BLaER1 treated with 17β-estradiol and CSF1 and Interleukin-3, amounts not matched to agents 10 nM and 100 nM (cell line): ENCODE results near the gene PVRIG.
"Not testable (repeated sequence)": the region's sequence is repeated elsewhere in the genome, so short reads cannot be mapped to it uniquely, and the experiment has no call there.

Source experiments
- H3K27ac ChIP-seq, 11 experiments: shearing (Covaris generic); formaldehyde crosslinking; 2 replicates each; pipeline ENCODE4 v1.8.1; 2022
- H3K27me3 ChIP-seq, 11 experiments: shearing (Covaris generic); formaldehyde crosslinking; 2 replicates each; pipeline ENCODE4 v1.8.1; 2022
- H3K36me3 ChIP-seq, 11 experiments: shearing (Covaris generic); formaldehyde crosslinking; 2 replicates each; pipeline ENCODE4 v1.8.1; 2022
- H3K4me1 ChIP-seq, 10 experiments: shearing (Covaris generic); formaldehyde crosslinking; 2 replicates each; pipeline ENCODE4 v1.8.1; 2022
- H3K4me2 ChIP-seq, 11 experiments: shearing (Covaris generic); formaldehyde crosslinking; 2 replicates each; pipeline ENCODE4 v1.8.1; 2022
- H3K4me3 ChIP-seq, 10 experiments: shearing (Covaris generic); formaldehyde crosslinking; 2 replicates each; pipeline ENCODE4 v1.8.1; 2022
- H3K9ac ChIP-seq, 11 experiments: shearing (Covaris generic); formaldehyde crosslinking; 2 replicates each; pipeline ENCODE4 v1.8.1; 2022
- H3K9me3 ChIP-seq, 11 experiments: shearing (Covaris generic); formaldehyde crosslinking; replicated peaks in 1 of 11; 2 replicates each; pipeline ENCODE4 v1.8.1; 2022
- H4K20me1 ChIP-seq, 11 experiments: shearing (Covaris generic); formaldehyde crosslinking; 2 replicates each; pipeline ENCODE4 v1.8.1; 2022
- Cebpa-rat ChIP-seq, 11 experiments: shearing (Covaris generic); IDR thresholded peaks; 2 replicates each; pipeline ENCODE4 v1.8.1; 2022

PVRIG gene

DNA sequence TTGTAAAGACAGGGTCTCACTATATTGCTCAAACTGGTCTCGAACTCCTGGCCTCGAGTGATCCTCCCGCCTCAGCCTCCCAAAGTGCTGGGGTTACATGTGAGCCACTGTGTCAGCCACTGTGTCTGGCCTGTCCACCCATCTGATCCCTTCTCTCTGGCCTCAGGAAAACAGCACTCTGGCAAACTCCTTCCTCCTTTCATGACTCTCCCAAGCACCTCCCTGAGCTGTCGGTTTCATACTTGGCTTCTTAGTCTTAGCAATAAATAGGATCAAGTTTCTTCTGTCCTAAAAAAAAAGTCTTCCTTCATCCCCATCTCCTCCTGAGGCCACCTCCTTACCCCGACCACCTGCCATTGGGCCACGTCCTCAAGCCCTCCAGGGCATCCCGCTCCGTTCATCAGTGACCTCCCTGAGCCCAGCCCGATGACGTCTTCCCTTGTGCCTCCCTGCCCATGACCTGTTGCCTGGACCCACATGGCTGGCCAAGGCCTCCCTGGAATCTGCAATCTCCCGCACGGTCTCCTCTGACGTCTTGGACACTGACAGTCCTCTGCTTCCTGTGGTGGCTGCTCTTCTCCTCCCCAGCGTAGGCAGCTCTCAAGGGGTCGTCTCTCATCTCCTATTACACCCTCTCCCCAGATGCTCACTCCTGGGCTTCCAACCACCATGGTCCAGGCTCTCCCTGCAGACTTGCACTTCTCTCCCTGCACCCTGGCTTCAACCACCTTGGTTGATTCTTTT is 26.5 kb downstream of the PVRIG start:
- H3K9ac ChIP-seq, H3K27me3 ChIP-seq, H3K27ac ChIP-seq, H3K9me3 ChIP-seq, H3K4me3 ChIP-seq, H3K4me2 ChIP-seq, H3K36me3 ChIP-seq: not testable (repeated sequence)
- Histone ChIP-seq H3K4me1 (peaks cover 0 to 30% (median 10%) of the 10 kb centered on the region in 10 experiments; a peak in 14 of 20 replicates), H4K20me1 (peaks cover 0 to 12% (median 0%) of the 10 kb centered on the region in 11 experiments; a peak in 5 of 22 replicates)

- H3K4me2 ChIP-seq, H3K4me3 ChIP-seq, H3K27me3 ChIP-seq, H3K36me3 ChIP-seq, H3K9me3 ChIP-seq, H3K9ac ChIP-seq, H3K27ac ChIP-seq: not testable (repeated sequence)
- Histone ChIP-seq H3K4me1 (peaks cover 0 to 30% (median 10%) of the 10 kb centered on the region in 10 experiments; a peak in 14 of 20 replicates), H4K20me1 (peaks cover 0 to 12% (median 0%) of the 10 kb centered on the region in 11 experiments; a peak in 5 of 22 replicates)
Observed at GRCh38 chr7:100246865-100247137, 27.1 kb downstream of the PVRIG start.

- Histone ChIP-seq H3K27ac (peak overlapping the region in 1 of 11 experiments; percentile 40; a peak in 1 of 22 replicates), H3K4me2 (no peak overlapping the region), H3K4me1 (peaks cover 0 to 30% (median 10%) of the 10 kb centered on the region in 10 experiments; a peak in 14 of 20 replicates)
Observed at GRCh38 chr7:100247152-100247757, 27.5 kb downstream of the PVRIG start.

DNA sequence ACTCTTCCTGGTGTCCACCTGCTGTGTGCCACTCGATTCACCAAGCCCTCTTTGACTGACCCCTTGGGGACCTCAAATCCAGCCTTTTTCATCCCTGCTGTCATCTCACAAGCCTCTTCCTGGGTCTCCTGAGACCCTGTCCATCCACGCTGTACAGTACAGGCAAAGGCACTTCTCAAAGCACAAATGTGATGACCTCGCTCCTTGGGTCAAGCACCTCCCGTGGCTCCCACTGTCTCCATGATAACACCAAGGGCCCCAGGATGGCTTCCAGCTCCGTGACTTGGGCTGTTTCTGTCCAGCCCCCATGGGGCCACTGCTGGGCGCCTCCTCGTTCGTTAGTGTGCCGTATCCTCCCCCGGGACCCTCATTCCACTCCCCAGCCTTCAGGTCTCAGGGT is 28.7 kb downstream of the PVRIG start:
- H3K9ac ChIP-seq = no peak overlapping the region
- H3K4me2 ChIP-seq = no peak overlapping the region
- no peaks in the 10 kb centered on the region for H3K36me3 ChIP-seq
- no peak overlapping the region for H3K4me3 ChIP-seq
- peaks cover 0 to 12% (median 0%) of the 10 kb centered on the region in 11 experiments; a peak in 5 of 22 replicates for H4K20me1 ChIP-seq
- peaks cover 0 to 23% (median 7%) of the 10 kb centered on the region in 10 experiments; a peak in 14 of 20 replicates for H3K4me1 ChIP-seq
- H3K27me3 ChIP-seq = no peaks in the 10 kb centered on the region
- TF ChIP-seq Cebpa-rat (IDR thresholded peaks at IDR 0.05) = no peak
- H3K9me3 ChIP-seq = no peaks in the 10 kb centered on the region
- no peak overlapping the region for H3K27ac ChIP-seq

More at GRCh38 chr7:100247152-100247757, 27.5 kb downstream of the PVRIG start:
- no peak for TF ChIP-seq Cebpa-rat (IDR thresholded peaks at IDR 0.05)
- H3K27me3 ChIP-seq = no peaks in the 10 kb centered on the region
- no peak overlapping the region for H3K4me3 ChIP-seq
- H3K9me3 ChIP-seq = no peaks in the 10 kb centered on the region
- no peaks in the 10 kb centered on the region for H3K36me3 ChIP-seq
- H3K9ac ChIP-seq = no peak overlapping the region
- H4K20me1 ChIP-seq = peaks cover 0 to 12% (median 0%) of the 10 kb centered on the region in 11 experiments; a peak in 5 of 22 replicates

- Histone ChIP-seq H3K4me1 (no peaks in the 10 kb centered on the region), H3K9ac (no peak overlapping the region), H3K27me3 (no peaks in the 10 kb centered on the region), H4K20me1 (peaks cover 0 to 44% (median 6%) of the 10 kb centered on the region in 11 experiments; a peak in 6 of 22 replicates), H3K4me3 (no peak overlapping the region), H3K9me3 (no peaks in the 10 kb centered on the region), H3K36me3 (no peaks in the 10 kb centered on the region; a peak in 1 of 22 replicates), H3K4me2 (no peak overlapping the region), H3K27ac (no peak overlapping the region)
- TF ChIP-seq Cebpa-rat (IDR thresholded peaks at IDR 0.05) = no peak
Observed at GRCh38 chr7:100257017-100257416, 37.3 kb downstream of the PVRIG start.

GRCh38 chr7:100259984-100260383 is 40.2 kb downstream of the PVRIG start:
- not testable (repeated sequence) for H3K36me3 ChIP-seq, H3K9ac ChIP-seq, H3K27ac ChIP-seq, H3K4me2 ChIP-seq, H3K27me3 ChIP-seq, H3K4me1 ChIP-seq, H3K9me3 ChIP-seq, H3K4me3 ChIP-seq
- H4K20me1 ChIP-seq = peaks cover 0 to 52% (median 3%) of the 10 kb centered on the region in 11 experiments; a peak in 7 of 22 replicates

GRCh38 chr7:100262896-100263295 is 43.1 kb downstream of the PVRIG start:
- not testable (repeated sequence) for H3K36me3 ChIP-seq, H3K27ac ChIP-seq, H3K4me3 ChIP-seq, H3K9me3 ChIP-seq, H3K9ac ChIP-seq, H3K4me2 ChIP-seq, H3K27me3 ChIP-seq
- H3K4me1 ChIP-seq = peaks cover 0 to 15% (median 12%) of the 10 kb centered on the region in 10 experiments; a peak in 15 of 20 replicates
- H4K20me1 ChIP-seq = peaks cover 0 to 51% (median 19%) of the 10 kb centered on the region in 11 experiments; a peak in 17 of 22 replicates

DNA sequence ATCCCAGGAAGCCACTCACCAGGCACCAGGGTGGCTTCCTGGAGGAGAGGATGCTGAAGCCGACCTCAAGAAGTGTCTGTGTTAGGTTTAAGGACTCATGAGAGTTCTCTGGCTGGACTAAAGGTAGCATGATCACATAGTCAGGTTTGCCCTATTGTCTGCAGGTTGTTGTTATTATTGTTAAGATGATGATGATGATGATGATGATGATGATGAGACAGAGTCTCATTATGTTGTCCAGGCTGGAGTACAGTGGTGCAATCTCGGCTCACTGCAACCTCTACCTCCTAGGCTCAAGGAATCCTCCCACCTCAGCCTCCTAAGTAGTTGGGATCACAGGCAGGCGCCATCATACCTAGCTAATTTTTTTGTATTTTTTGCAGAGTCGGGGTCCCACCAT is 44.5 kb downstream of the PVRIG start:
- Histone ChIP-seq H3K4me1 (peaks cover 0 to 15% (median 12%) of the 10 kb centered on the region in 10 experiments; a peak in 15 of 20 replicates), H4K20me1 (peaks cover 0 to 55% (median 30%) of the 10 kb centered on the region in 11 experiments; a peak in 18 of 22 replicates)
- not testable (repeated sequence) for H3K36me3 ChIP-seq, H3K27me3 ChIP-seq, H3K9ac ChIP-seq, H3K4me2 ChIP-seq, H3K27ac ChIP-seq, H3K4me3 ChIP-seq, H3K9me3 ChIP-seq

GRCh38 chr7:100264669-100265165 is 45.0 kb downstream of the PVRIG start:
- H3K4me3 ChIP-seq, H3K36me3 ChIP-seq, H3K9ac ChIP-seq, H3K4me2 ChIP-seq, H3K27ac ChIP-seq, H3K27me3 ChIP-seq, H3K9me3 ChIP-seq: not testable (repeated sequence)
- Histone ChIP-seq H3K4me1 (peaks cover 0 to 15% (median 12%) of the 10 kb centered on the region in 10 experiments; a peak in 15 of 20 replicates), H4K20me1 (peaks cover 0 to 60% (median 34%) of the 10 kb centered on the region in 11 experiments; a peak in 18 of 22 replicates)

GRCh38 chr7:100265851-100266250 is 46.1 kb downstream of the PVRIG start:
- Histone ChIP-seq H3K4me2 (peak overlapping the region in 7 of 11 experiments; percentile 3 to 50 (median 32); a peak in 10 of 22 replicates), H3K4me1 (peaks cover 0 to 18% (median 15%) of the 10 kb centered on the region in 10 experiments; a peak in 15 of 20 replicates), H4K20me1 (peaks cover 0 to 65% (median 38%) of the 10 kb centered on the region in 11 experiments; a peak in 17 of 22 replicates)
- not testable (repeated sequence) for H3K27me3 ChIP-seq, H3K27ac ChIP-seq, H3K36me3 ChIP-seq, H3K4me3 ChIP-seq, H3K9ac ChIP-seq, H3K9me3 ChIP-seq
